HG03025 (cell line): ENCODE measurements around the gene UNC80.
"Not testable (repeated sequence)": the region's sequence is repeated elsewhere in the genome, so short reads cannot be mapped to it uniquely, and the experiment has no call there.

Source experiments
- ATAC-seq: cut with Tn5 transposase; IDR thresholded peaks from one replicate; pipeline ENCODE4 v1.9.1; 2021; ENCODE audit warnings: mild to moderate bottlenecking, moderate library complexity; ENCODE audit not compliant: unreplicated experiment, low FRiP score

UNC80 gene, protein sequence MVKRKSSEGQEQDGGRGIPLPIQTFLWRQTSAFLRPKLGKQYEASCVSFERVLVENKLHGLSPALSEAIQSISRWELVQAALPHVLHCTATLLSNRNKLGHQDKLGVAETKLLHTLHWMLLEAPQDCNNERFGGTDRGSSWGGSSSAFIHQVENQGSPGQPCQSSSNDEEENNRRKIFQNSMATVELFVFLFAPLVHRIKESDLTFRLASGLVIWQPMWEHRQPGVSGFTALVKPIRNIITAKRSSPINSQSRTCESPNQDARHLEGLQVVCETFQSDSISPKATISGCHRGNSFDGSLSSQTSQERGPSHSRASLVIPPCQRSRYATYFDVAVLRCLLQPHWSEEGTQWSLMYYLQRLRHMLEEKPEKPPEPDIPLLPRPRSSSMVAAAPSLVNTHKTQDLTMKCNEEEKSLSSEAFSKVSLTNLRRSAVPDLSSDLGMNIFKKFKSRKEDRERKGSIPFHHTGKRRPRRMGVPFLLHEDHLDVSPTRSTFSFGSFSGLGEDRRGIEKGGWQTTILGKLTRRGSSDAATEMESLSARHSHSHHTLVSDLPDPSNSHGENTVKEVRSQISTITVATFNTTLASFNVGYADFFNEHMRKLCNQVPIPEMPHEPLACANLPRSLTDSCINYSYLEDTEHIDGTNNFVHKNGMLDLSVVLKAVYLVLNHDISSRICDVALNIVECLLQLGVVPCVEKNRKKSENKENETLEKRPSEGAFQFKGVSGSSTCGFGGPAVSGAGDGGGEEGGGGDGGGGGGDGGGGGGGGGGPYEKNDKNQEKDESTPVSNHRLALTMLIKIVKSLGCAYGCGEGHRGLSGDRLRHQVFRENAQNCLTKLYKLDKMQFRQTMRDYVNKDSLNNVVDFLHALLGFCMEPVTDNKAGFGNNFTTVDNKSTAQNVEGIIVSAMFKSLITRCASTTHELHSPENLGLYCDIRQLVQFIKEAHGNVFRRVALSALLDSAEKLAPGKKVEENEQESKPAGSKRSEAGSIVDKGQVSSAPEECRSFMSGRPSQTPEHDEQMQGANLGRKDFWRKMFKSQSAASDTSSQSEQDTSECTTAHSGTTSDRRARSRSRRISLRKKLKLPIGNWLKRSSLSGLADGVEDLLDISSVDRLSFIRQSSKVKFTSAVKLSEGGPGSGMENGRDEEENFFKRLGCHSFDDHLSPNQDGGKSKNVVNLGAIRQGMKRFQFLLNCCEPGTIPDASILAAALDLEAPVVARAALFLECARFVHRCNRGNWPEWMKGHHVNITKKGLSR (N-terminal part only)

GRCh38 chr2:209771474-209772289 lies at the start of gene UNC80:
TSS of gene UNC80 (plus strand) at chr2:209771832. CDS start at chr2:209772073, 241 bp downstream.
- ATAC-seq: no peak

- no peak for ATAC-seq
Measured at GRCh38 chr2:209726311-209726710, 45.3 kb upstream of the UNC80 start.

GRCh38 chr2:209727077-209727476 lies 44.6 kb upstream of the UNC80 start:
- ATAC-seq: no peak

GRCh38 chr2:209734805-209735204 lies 36.8 kb upstream of the UNC80 start:
- ATAC-seq: no peak

GRCh38 chr2:209741953-209742352 lies 29.7 kb upstream of the UNC80 start:
- ATAC-seq: no peak

- no peak for ATAC-seq
Measured at GRCh38 chr2:209753020-209753419, 18.6 kb upstream of the UNC80 start.

- no peak for ATAC-seq
Measured at GRCh38 chr2:209757163-209757562, 14.5 kb upstream of the UNC80 start.

DNA sequence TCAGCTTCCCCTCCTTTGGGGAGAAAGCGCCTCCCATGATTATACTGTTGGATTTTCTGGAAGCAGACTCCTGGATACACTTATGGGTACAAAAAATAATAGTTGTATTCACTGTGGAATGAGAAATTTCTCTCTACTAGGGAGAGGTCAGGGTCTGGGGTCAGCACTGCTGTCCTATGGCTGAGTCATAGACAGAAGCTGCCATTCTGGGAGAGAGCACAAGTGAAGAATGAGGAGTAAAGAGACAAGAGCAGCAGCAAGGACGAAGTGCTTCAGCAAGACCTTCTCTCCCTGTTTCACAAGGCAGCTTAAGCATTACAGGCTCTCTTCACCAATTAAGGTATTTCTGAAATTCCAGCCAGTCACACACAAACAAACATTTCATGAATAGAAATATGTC lies 10.1 kb upstream of the UNC80 start:
- ATAC-seq: no peak

DNA sequence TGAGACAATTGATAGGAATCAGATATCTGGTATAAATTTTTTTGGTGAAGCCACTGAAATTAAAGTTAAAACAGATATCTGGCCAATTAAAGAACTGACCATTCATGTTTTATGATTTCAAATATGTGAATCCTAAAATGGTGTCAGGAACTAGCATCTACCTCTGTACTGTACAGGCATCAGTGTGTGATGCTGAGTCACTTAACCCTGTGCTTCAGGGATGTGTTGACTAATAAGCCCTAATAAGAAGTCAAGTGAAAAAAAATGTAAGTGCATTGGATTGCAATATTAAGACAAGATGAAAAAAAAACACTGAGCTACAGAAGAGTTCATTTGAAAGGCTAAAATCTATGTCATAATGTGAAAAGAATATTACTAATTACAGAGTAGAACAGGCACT lies 9.1 kb upstream of the UNC80 start:
- no peak for ATAC-seq

- no peak for ATAC-seq
Measured at GRCh38 chr2:209763106-209763505, 8.5 kb upstream of the UNC80 start.

DNA sequence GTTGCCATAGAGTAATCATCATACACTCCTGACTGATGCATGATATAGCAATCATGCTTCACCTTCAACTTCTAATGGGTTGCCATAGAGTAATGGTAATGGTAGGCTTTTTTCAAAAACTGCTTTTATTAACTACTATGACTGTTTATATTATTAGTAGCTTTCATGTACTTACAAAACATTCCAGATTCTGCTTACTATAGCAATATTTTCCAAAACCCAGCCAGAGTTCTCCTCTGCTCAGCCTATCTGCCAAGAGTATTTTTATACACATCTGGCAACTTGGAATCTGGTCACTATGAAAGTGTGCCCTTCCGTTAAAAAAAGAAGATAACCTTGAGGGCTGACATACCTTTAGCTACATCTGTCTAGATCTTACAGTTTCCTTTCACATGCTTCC lies 5.0 kb upstream of the UNC80 start:
- no peak for ATAC-seq

DNA sequence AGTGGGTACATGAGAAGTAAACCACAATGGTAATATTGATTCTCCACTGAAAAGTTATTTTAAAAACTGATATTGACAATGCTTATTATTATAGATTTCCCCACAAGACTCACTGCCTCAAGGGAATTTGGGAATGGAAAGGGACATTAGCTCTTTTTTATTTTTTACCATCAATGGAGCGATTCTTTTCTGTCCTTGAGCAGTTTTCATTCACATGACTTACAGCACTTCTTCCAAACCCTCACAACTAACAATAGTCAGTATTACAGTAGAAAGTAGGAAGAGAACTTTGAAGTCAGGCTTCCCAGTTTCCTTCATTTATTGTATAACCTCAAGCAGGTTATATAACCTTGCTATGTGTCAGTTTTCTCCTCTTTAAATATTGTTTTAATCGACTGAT lies 4.3 kb upstream of the UNC80 start:
- ATAC-seq: no peak

DNA sequence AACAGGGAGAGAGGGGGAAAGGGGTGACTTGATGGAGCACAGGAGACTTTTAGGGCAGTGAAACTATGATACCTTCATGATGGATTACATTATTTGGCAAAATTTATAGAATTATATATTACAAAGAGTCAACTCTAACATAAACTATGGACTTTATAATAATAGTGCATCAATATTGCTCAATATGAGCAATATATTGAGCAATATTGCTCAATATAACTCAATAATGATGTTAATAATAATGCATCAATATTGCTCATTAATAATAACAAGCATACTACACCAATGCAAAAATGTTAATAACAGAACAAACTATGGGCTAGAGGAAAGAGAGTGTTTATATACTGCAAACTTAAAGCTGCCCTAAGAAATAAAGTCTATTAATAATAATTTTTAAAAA lies 3.1 kb upstream of the UNC80 start:
- no peak for ATAC-seq

GRCh38 chr2:209772290-209772685 lies 656 bp downstream of the UNC80 start:
- ATAC-seq: no peak

- no peak for ATAC-seq
Measured at GRCh38 chr2:209773377-209773776, 1.7 kb downstream of the UNC80 start.

DNA sequence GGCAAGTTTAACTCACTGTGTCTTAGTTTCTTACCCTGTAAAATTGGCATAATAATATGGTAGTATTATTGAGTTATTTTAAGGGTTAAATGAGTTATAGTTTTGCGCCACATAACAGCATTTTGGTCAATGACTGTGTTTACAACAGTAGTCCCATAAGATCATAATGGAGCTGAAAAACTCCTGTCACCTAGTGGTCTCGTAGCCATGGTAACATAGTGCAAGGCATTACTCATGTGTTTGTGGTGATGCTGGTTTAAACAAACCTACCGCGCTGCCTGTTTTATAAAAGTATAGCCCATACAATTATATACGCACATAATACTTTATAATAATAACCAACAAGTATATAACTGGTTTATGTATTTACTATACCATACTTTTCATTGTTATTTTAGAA lies 15.8 kb downstream of the UNC80 start:
- no peak for ATAC-seq

DNA sequence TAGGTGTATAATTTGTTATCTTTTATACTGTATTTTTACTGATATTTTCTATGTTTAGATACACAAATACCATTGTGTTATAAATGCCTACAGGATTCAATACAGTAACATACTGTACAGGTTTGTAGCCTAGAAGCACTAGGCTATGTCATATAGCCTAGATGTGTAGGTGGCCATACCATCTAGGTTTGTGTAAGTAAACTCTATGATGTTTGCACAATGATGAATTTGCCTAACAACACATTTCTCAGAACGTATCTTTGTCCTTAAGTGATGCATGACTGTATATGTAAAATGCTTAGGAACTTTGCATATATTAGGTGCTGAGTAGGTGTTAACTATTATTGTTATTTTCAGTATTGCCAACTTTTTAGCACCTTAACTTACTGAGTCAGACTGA lies 17.3 kb downstream of the UNC80 start:
- no peak for ATAC-seq

GRCh38 chr2:209790066-209790728 lies 18.6 kb downstream of the UNC80 start:
- no peak for ATAC-seq

DNA sequence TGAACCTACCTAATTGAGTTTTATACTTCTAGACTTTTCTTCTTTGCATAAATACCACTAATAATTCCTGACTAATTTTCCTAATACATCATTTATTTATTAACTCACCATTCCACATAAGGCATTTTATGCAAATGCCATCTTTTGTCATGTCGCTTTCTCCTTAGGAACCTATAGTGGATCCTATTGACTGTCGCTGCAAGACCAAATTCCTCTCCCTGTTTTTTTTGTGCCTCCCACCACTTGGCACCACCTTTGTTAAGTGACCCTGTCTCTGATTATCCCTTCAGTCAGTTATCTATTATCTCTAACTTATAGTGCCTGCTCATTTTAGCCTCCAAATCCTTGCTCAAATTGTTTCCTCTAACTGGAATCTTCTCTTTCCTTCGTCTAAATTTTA lies 19.5 kb downstream of the UNC80 start:
- no peak for ATAC-seq

DNA sequence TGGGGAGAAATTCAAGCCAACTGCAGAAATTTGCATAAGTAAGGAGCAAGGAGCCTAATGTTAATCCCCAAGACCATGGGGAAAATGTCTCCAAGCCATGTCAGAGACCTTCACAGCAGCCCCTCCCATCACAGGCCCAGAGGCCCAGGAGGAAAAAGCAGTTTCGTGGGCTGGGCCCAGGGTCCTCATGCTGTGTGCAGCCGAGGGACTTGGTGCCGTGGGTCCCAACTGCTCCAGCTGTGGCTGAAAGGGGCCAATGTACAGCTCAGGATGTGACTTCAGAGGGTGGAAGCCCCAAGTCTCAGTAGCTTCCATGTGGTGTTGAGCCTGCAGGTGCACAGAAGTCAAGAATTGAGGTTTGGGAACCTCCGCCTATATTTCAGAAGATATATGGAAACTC lies 23.8 kb downstream of the UNC80 start:
- not testable (repeated sequence) for ATAC-seq
